ENCODE results near the gene GALNT12. TPM values are rescaled to one million over a fixed set of nuclear protein-coding genes. Genes with fewer than 3 reads are reported as not detected.

Gene GALNT12
- total RNA-seq, 1 donor from 2014 or later, result 16.6 TPM

DNA sequence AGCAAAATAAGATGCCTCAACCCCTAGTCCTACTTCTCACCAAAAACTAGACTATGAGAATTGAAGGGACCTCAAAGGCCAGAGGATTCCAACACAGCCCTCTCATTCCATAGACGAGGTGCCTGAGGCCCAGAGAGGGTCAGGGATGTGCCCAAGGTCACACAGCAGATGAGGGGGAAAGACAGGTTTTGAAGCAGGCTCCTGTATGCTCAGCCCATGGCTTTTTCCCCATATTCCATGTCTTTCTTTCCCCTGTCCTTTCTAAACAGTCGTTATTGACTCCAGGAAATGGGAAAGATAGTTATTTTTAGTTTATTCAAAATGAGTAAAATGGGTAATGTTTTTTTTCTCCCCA lies 75.1 kb downstream of the GALNT12 start:
- no peak for ATAC-seq

GRCh38 chr9:98883276-98883675 lies 75.8 kb downstream of the GALNT12 start:
- ATAC-seq, result no peak

DNA sequence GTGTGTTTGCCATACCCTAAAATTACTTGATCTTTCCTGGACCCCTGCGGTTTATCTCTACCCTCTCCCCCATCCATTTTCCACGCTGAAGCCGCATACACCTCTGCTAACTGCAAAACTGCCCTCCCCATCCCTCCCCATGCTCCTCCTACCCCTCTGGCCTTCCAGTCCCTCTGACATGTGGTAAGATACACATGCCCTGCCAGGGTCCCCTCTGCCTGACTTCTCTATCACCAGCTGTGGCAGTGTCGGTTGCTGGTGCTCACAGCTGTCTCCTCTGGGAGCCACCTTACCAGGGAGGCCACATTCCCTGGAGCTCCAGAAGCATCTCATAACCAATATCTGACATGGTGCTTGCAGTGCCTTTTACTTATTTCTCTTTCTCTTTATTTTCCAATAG lies 77.4 kb downstream of the GALNT12 start:
- ATAC-seq, result no peak

GRCh38 chr9:98885575-98886295 lies 78.3 kb downstream of the GALNT12 start:
- no peak for ATAC-seq

GRCh38 chr9:98886691-98887229 lies 79.3 kb downstream of the GALNT12 start:
- ATAC-seq, result peak; percentile 48

GRCh38 chr9:98887918-98888510 lies 80.5 kb downstream of the GALNT12 start:
- no peak for ATAC-seq

- ATAC-seq, result no peak
Measured at GRCh38 chr9:98888801-98889421, 81.4 kb downstream of the GALNT12 start.

- no peak for ATAC-seq
Measured at GRCh38 chr9:98890256-98890655, 82.8 kb downstream of the GALNT12 start.

- ATAC-seq, result no peak
Measured at GRCh38 chr9:98892288-98892687, 84.8 kb downstream of the GALNT12 start.

DNA sequence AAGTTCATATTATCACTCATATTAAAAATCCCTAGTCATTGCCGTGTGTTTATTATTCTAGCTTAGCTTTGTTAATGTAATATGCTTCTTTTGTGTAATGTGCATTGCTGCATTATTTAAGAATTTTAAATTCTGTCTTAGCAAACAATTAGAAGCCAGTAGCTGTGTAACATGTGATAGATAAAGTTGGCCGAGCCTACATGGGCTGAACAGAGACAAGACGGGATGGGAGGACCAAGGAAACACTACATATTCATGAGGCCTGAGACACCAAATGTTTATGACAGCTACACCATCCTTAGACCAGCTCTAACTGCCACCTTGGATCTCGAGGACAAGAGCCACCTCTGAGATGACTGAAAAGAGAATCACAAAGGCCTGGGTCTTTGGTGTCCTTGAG lies 85.2 kb downstream of the GALNT12 start:
- no peak for ATAC-seq

DNA sequence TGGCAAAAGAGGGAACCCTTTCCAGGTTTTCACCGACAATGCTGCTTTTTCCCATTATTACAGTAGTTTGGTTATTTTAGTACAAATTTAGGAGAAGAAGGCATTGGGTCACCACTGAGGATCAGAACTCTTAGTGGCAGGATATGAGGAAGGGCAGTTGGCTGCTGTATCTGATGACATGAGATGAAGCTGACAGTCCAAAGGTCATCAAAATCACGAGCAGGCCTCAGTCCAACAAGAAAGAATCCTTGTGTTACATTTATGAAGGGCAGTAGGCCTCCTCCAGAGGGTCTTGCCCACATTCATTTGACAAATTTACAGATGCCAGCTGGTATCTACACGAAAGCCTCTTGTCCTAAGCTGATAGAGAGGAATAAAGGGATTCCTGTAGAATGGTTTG lies 86.7 kb downstream of the GALNT12 start:
- ATAC-seq, result no peak

- ATAC-seq, result no peak
Measured at GRCh38 chr9:98894761-98895160, 87.3 kb downstream of the GALNT12 start.

DNA sequence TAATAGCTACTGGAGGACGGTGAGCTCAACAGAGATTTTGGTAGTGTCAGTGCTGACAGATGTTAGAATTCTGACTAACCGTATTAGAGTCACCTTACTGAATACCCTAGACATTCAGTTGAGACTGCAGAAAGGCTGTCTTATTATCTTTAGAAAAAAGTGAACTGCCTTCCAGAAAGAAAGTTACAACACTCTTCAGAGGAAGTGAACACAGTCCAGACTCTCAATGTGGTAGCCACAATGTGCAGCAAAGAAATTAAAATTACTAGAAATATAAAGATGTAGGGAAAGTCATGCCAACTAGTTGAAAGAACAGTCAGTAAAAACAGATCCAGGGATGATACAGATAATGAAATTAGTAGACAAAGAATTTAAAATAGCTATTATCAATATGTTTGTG lies 89.2 kb downstream of the GALNT12 start:
- no peak for ATAC-seq

GRCh38 chr9:98897745-98898144 lies 90.3 kb downstream of the GALNT12 start:
- ATAC-seq, result no peak

GRCh38 chr9:98899408-98900056 lies 92.1 kb downstream of the GALNT12 start:
- no peak for ATAC-seq

Other genes starting within 250 kb of the GALNT12 start
- gene GABBR2, start 98.7 kb upstream of the GALNT12 start, total RNA-seq, result not detected
- 13.8 TPM for gene ANKS6, start 11.1 kb upstream of the GALNT12 start, total RNA-seq
- gene COL15A1, start 136.2 kb downstream of the GALNT12 start, total RNA-seq, result 7.5 TPM